Left colon (tissue), 2 donors: ENCODE measurements around the gene XXYLT1. TPM values are rescaled to one million over a fixed set of nuclear protein-coding genes. Genes with fewer than 3 reads are reported as not detected.
"Not testable (repeated sequence)": the region's sequence is repeated elsewhere in the genome, so short reads cannot be mapped to it uniquely, and the experiment has no call there.

ENCODE experiments used
- ATAC-seq: fragments of 200-7000 bp; cut with Tn5 transposase; one replicate; pipeline ENCODE4 v1.9.1; 2020; ENCODE audit warnings: mild to moderate bottlenecking, moderate library complexity
- DNase-seq, 2 donors: peaks; one replicate each; pipeline ENCODE4 v3.0.0-alpha.2; 2020
- intact Hi-C, 2 donors: fragments of 100-400 bp; cut with DNase I in 1 of 2; cut with micrococcal nuclease in 1 of 2; formaldehyde crosslinking; loops; one replicate each; pipeline versions ENCODE4 v1.11.2 to v1.14.0; 2022; cut with DNase I, micrococcal nuclease
- total RNA-seq, 2 donors: library from RNA; stranded (reverse); fragmentation: NEBNext Ultra II Directional; extraction: Animal tissue kit (Norgen Biotek cat#: 25700); gene quantifications; one replicate each; pipeline ENCODE4 v1.2.1, GENCODE V29; 2021
- donor health status: DM: no; HTN: no; CAD: no.
- donor health status: DM: yes; HTN: yes; CAD: no.

XXYLT1 gene
- total RNA-seq, 2 donors from 2014 or later: 8.0 to 13.5 TPM

- ATAC-seq: no peak
- intact Hi-C loops: no loop called here
- DNase-seq: no peak
These were observed 209.0 kb downstream of the XXYLT1 start for GRCh38 chr3:195061756-195062655.

GRCh38 chr3:195060531-195061291 is 210.2 kb downstream of the XXYLT1 start:
- ATAC-seq (no peak), DNase-seq (peak in 1 of 2 donors; percentile 19)
- intact Hi-C loops: no loop called here

- no peak for ATAC-seq
- intact Hi-C loops: no loop called here
- DNase-seq: peak in 1 of 2 donors; percentile 16
These were observed 210.8 kb downstream of the XXYLT1 start for GRCh38 chr3:195060217-195060481.

GRCh38 chr3:195059471-195060216 is 211.3 kb downstream of the XXYLT1 start:
- DNase-seq: peak; percentile 18 to 28
- ATAC-seq: peak; percentile 93

GRCh38 chr3:195059006-195059350 is 212.0 kb downstream of the XXYLT1 start:
- intact Hi-C loops: no loop called here
- DNase-seq: peak; percentile 6 to 22
- ATAC-seq: no peak

More at GRCh38 chr3:195059471-195060216, 211.3 kb downstream of the XXYLT1 start:
- intact Hi-C loops: no loop called here

GRCh38 chr3:195058336-195059005 is 212.5 kb downstream of the XXYLT1 start:
- DNase-seq (peak in 1 of 2 donors; percentile 18), ATAC-seq (no peak)

GRCh38 chr3:195057716-195058115 is 213.2 kb downstream of the XXYLT1 start:
- ATAC-seq (no peak), DNase-seq (peak in 1 of 2 donors; percentile 13)
- intact Hi-C loops: no loop called here

More at GRCh38 chr3:195058336-195059005, 212.5 kb downstream of the XXYLT1 start:
- intact Hi-C loops: no loop called here

- DNase-seq (peak in 1 of 2 donors; percentile 1), ATAC-seq (no peak)
- intact Hi-C loops: no loop called here
These were observed 214.5 kb downstream of the XXYLT1 start for GRCh38 chr3:195056506-195056905.

GRCh38 chr3:195054311-195054710 is 216.6 kb downstream of the XXYLT1 start:
- intact Hi-C loops: no loop called here
- no peak for ATAC-seq
- peak in 1 of 2 donors; percentile 0 for DNase-seq

- intact Hi-C loops: no loop called here
- DNase-seq (no peak), ATAC-seq (no peak)
These were observed 218.0 kb downstream of the XXYLT1 start for GRCh38 chr3:195052939-195053338.

- DNase-seq, ATAC-seq, intact Hi-C loops: not testable (repeated sequence)
These were observed 220.7 kb downstream of the XXYLT1 start for GRCh38 chr3:195050296-195050695.

- intact Hi-C loops: no loop called here
- ATAC-seq (no peak), DNase-seq (no peak)
These were observed 222.7 kb downstream of the XXYLT1 start for GRCh38 chr3:195048059-195048905.

GRCh38 chr3:195047536-195047935 is 223.4 kb downstream of the XXYLT1 start:
- no peak for ATAC-seq
- DNase-seq: no peak
- intact Hi-C loops: no loop called here

- intact Hi-C loops: no loop called here
- ATAC-seq: no peak
- no peak for DNase-seq
These were observed 224.5 kb downstream of the XXYLT1 start for GRCh38 chr3:195046441-195046840.

GRCh38 chr3:195045481-195046210 is 225.3 kb downstream of the XXYLT1 start:
- ATAC-seq (no peak), DNase-seq (no peak)
- intact Hi-C loops: no loop called here

- intact Hi-C loops: no loop called here
- ATAC-seq (no peak), DNase-seq (no peak)
These were observed 226.5 kb downstream of the XXYLT1 start for GRCh38 chr3:195044411-195044810.

GRCh38 chr3:195043607-195044339 is 227.2 kb downstream of the XXYLT1 start:
- ATAC-seq (no peak), DNase-seq (no peak)
- intact Hi-C loops: no loop called here
